ENCODE measurements around the gene MFSD12.

Gene MFSD12

DNA sequence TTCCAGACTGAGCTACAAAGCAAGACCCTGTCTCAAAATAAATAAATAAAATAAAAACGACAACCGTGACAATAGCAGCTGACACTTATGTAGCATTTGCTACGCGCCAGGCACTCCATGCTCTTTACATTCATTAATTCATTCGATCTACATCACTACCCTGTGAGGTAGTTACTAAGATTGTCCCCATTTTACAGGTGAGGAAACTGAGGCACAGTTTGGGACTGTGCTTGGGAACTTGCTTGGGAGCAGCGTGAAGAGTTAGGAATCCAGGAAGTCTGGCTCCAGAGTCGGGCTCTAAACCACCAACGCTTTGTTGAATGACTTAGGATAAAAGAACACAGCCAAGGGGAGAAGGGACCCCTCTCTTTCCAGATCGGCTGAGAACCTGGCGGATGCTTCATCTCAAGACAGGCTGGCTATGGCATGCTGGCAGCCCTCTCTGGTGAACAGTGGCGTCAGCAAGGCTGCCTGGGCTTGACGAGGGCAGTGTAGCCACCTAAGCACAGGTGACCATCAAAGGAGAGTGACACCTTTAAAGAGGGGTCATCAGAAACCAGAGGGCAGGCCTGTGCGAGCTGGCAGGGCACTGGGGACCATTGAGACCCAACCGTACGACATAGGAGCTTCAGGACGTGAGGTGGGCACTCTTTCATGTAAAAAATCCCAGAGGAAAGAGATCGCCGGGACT, 57.5 kb downstream of the MFSD12 start:
- no peak for DNase-seq (ENCODE audit: low read depth, low spot score)
- peak overlapping the region; percentile 99 for H3K4me3 ChIP-seq (ENCODE audit: low read length)

DNA sequence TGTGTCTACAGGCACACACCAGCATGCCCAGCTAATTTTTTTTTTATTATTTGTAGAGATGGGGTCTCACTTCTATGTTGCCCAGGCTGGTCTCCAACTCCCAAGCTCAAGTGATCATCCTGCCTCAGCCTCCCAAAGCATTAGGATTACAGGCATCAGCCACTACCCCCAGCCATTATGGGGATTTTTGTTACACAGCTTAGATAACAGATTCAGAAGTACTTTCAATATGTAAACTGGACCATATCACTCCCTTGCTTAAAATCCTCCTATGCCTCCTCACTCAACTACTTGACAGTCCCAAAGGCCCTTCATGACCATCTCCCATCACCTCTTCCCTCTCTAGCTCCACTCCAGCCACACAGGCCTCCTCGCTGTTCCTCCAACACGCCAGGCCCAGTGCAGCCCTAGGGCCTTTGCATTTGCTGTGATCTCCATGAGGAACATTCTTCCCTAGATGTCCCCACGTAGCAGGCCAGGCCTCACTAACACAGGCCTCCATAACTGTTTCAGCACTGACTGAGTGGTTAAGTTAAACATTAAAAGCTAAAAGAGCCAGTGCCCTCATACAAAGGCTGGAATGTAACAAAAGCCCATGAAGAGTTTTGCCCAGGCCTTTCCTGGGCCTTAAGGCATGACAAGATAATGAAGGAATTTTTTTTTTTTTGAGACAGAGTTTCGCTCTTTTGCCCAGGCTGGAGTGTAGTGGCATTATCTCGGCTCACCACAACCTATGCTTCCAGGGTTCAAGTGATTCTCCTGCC, 59.4 kb downstream of the MFSD12 start:
- H3K4me3 ChIP-seq (ENCODE audit: low read length), result no peak overlapping the region
- no peak for DNase-seq (ENCODE audit: low read depth, low spot score)

DNA sequence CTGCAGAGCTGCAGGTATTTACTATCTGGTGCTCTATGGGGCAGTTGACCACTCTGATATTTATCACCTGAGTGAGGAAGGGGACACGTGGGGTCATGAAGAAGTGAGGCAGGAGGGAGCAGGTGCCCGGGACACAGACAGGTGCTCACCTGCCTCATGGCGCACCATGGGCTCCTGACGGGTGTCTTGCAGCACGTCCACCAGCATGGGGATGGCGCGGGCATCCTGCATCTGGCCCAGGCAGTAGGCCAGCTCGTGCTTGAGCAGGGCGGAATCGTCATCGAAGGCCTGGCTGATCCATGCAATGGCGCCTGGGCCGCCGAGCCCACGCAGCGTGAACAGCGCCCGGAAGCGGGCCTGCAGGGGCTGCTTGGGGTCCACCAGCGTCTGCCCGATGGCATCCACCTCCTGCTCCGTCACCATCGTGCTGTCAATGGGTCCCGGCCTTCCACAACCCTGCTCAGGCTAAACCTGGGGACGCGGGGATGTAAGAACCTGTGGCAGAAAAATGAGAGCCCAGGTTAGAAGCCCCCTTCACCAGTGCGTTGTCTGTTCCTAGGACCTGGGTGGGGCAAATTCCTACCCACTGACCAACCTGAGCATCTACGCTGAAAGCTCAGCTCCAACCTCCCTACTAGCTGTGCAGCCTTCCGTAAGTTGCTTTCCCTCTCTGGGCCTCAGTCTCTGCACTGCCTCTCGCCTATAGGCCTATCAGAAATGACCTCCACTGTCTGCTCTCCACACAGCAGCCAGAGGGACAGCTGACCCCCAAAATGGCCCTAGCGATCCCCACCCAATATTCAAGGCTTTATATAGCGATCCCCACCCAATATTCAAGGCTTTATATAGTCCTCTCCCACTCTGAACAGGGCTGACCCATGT, 60.8 kb downstream of the MFSD12 start:
- H3K4me3 ChIP-seq (ENCODE audit: low read length), result no peak overlapping the region
- no peak for DNase-seq (ENCODE audit: low read depth, low spot score)

- peak overlapping the region; percentile 41 for H3K4me3 ChIP-seq (ENCODE audit: low read length)
- DNase-seq (ENCODE audit: low read depth, low spot score), result peak; percentile 95
Observed at GRCh38 chr19:3494559-3494958, 62.8 kb downstream of the MFSD12 start.

All from Jurkat, Clone E6-1 (cell line).